HepG2 (cell line): ENCODE results near the gene TMEM273. TPM values are rescaled to one million over a fixed set of nuclear protein-coding genes. Genes with fewer than 3 reads are reported as not detected.

Experiments used
- ATAC-seq: fragments of 200-7000 bp; cut with Tn5 transposase; 3 replicates; pipeline ENCODE4 v1.9.1; 2020; ENCODE audit warnings: mild to moderate bottlenecking, moderate library complexity
- BruUV-seq: library from RNA; stranded (reverse); fragments of 400-500 nt; replicated peaks from 2 replicates; lab custom pipeline; 2021; lab: Mats Ljungman, UMichigan
- CTCF ChIA-PET: fragments of 300-600 bp; formaldehyde crosslinking; extraction: SDS; loops from one replicate; lab custom pipeline; 2021; ENCODE audit warnings: low total read pairs, inconsistent platforms, low intra/inter-chr PET ratio; lab: Yijun Ruan, JAX
- POLR2A ChIA-PET: fragments of 350-600 bp; sonication (Branson Sonifier 250); formaldehyde crosslinking; loops from one replicate; lab custom pipeline; 2020; ENCODE audit warnings: antibody characterized with exemption, inconsistent platforms; lab: Yijun Ruan, JAX
- DNase-seq: peaks from one replicate; pipeline ENCODE4 v3.0.0-alpha.2; 2015; ENCODE audit warnings: low spot score
- FAIRE-seq: peaks from 3 replicates; lab custom pipeline; 2011; peaks lifted over from hg19 to GRCh38; lab: Jason Lieb, UNC
- H2AFZ ChIP-seq: one replicate; pipeline ENCODE4 v1.6.1; 2011; ENCODE audit warnings: low read length, inconsistent platforms
- H3K27ac ChIP-seq: fragments of 300-600 bp; 3 replicates; pipeline ENCODE4 v1.8.0; 2011; ENCODE audit warnings: mixed run types, mild to moderate bottlenecking, mixed read lengths, low read length, inconsistent platforms; ENCODE audit not compliant: insufficient read depth; ENCODE audit errors: extremely low read length
- H3K27me3 ChIP-seq, 2 experiments: fragments of 200-600 bp in 1 of 2; 2 replicates in 1 of 2; 3 replicates in 1 of 2; pipeline versions ENCODE4 v1.6.0 to v1.8.0; 2011; ENCODE audit warnings: low read length in 2 of 2, mild to moderate bottlenecking in 2 of 2, moderate library complexity in 2 of 2, inconsistent platforms in 1 of 2; ENCODE audit not compliant: insufficient read depth in 2 of 2, control insufficient read depth in 1 of 2
- H3K36me3 ChIP-seq, 2 experiments: fragments of 200-600 bp in 1 of 2; replicated peaks in 1 of 2; 2 replicates in 1 of 2; 3 replicates in 1 of 2; pipeline versions ENCODE4 v1.5.1 to v1.8.0; 2011; ENCODE audit warnings: low read length in 2 of 2, inconsistent platforms in 1 of 2; ENCODE audit not compliant: insufficient read depth in 2 of 2, control insufficient read depth in 1 of 2
- H3K4me1 ChIP-seq: 2 replicates; pipeline ENCODE4 v1.5.1; 2012; ENCODE audit warnings: low read length, inconsistent platforms; ENCODE audit not compliant: insufficient read depth
- H3K4me2 ChIP-seq: 2 replicates; pipeline ENCODE4 v1.6.0; 2011; ENCODE audit warnings: low read depth, low read length, inconsistent platforms
- H3K4me3 ChIP-seq, 3 experiments: fragments of 200-600 bp in 1 of 3; sonication (generic), shearing (Covaris generic) in 1 of 3; replicated peaks in 1 of 3; 2 replicates each; pipeline ENCODE4 v1.5.1; 2011 to 2016; ENCODE audit warnings: low read length in 3 of 3, inconsistent platforms in 2 of 3, low read depth in 2 of 3, mild to moderate bottlenecking in 2 of 3, control low read depth in 1 of 3, mixed read lengths in 1 of 3; ENCODE audit not compliant: insufficient read depth in 1 of 3
- H3K79me2 ChIP-seq: one replicate; pipeline ENCODE4 v1.6.1; 2011; ENCODE audit warnings: low read length, inconsistent platforms; ENCODE audit not compliant: insufficient read depth
- H3K9ac ChIP-seq: 2 replicates; pipeline ENCODE4 v1.6.0; 2011; ENCODE audit warnings: mild to moderate bottlenecking, low read depth, low read length, inconsistent platforms; ENCODE audit not compliant: insufficient read depth
- H3K9me3 ChIP-seq: 2 replicates; pipeline ENCODE4 v1.5.1; 2012; ENCODE audit warnings: mild to moderate bottlenecking, low read length
- H4K20me1 ChIP-seq: 2 replicates; pipeline ENCODE4 v1.6.0; 2011; ENCODE audit warnings: inconsistent platforms, mild to moderate bottlenecking, low read length, moderate library complexity; ENCODE audit not compliant: insufficient read depth
- HNRNPLL ChIP-seq: fragments of 200-400 bp; formaldehyde crosslinking; IDR thresholded peaks from 2 replicates; pipeline ENCODE4 v1.6.1; 2017; ENCODE audit warnings: mild to moderate bottlenecking, low read depth, low read length; ENCODE audit not compliant: poor library complexity, severe bottlenecking
- ISX ChIP-seq: sonication (generic); formaldehyde crosslinking; conservative IDR thresholded peaks from 2 replicates; pipeline ENCODE4 v1.5.0; 2020; ENCODE audit warnings: missing genetic modification reagents
- JUND ChIP-seq: sonication (generic); formaldehyde crosslinking; IDR thresholded peaks from 2 replicates; pipeline ENCODE4 v1.8.0; 2022; ENCODE audit warnings: mild to moderate bottlenecking, missing genetic modification reagents
- ONECUT2 ChIP-seq: sonication (generic); formaldehyde crosslinking; IDR thresholded peaks from 2 replicates; pipeline ENCODE4 v1.4.0; 2020; ENCODE audit warnings: missing genetic modification reagents
- RNF2 ChIP-seq: fragments of 450-650 bp; conservative IDR thresholded peaks from 2 replicates; pipeline ENCODE4 v1.6.1; 2016; ENCODE audit warnings: low read depth
- SATB2 ChIP-seq: sonication (generic); formaldehyde crosslinking; IDR thresholded peaks from 2 replicates; pipeline ENCODE4 v1.5.0; 2020; ENCODE audit warnings: missing genetic modification reagents
- SOX5 ChIP-seq: IDR thresholded peaks from 2 replicates; pipeline ENCODE4 v1.6.1; 2016; ENCODE audit warnings: borderline replicate concordance
- TBX3 ChIP-seq: fragments of 450-650 bp; IDR thresholded peaks from 2 replicates; pipeline ENCODE4 v1.6.1; 2017; ENCODE audit warnings: antibody characterized with exemption, mild to moderate bottlenecking, inconsistent platforms, borderline replicate concordance
- ZBTB7B ChIP-seq: sonication (generic); formaldehyde crosslinking; IDR thresholded peaks from 2 replicates; pipeline ENCODE4 v1.4.0; 2020; ENCODE audit warnings: missing genetic modification reagents
- ZNF282 ChIP-seq: fragments of 450-650 bp; IDR thresholded peaks from 2 replicates; pipeline ENCODE4 v1.6.1; 2018; ENCODE audit not compliant: partially characterized antibody
- ZNF292 ChIP-seq: sonication (generic); formaldehyde crosslinking; IDR thresholded peaks from 2 replicates; pipeline ENCODE4 v1.8.1; 2022; ENCODE audit warnings: mild to moderate bottlenecking, low read depth, missing genetic modification reagents, borderline replicate concordance
- ZNF569 ChIP-seq: sonication (generic); formaldehyde crosslinking; IDR thresholded peaks from 2 replicates; pipeline ENCODE4 v1.5.0; 2020; ENCODE audit warnings: mild to moderate bottlenecking, missing genetic modification reagents, moderate library complexity, borderline replicate concordance
- ZNF616 ChIP-seq: sonication (generic); formaldehyde crosslinking; IDR thresholded peaks from 2 replicates; pipeline ENCODE4 v1.5.0; 2020; ENCODE audit warnings: low read depth, mild to moderate bottlenecking, missing genetic modification reagents
- ZNF780A ChIP-seq: sonication (generic); formaldehyde crosslinking; IDR thresholded peaks from 2 replicates; pipeline ENCODE4 v1.8.0; 2022; ENCODE audit warnings: mild to moderate bottlenecking, missing genetic modification reagents, moderate library complexity
- ZNF790 ChIP-seq: sonication (generic); formaldehyde crosslinking; IDR thresholded peaks from 2 replicates; pipeline ENCODE4 v1.8.0; 2022; ENCODE audit warnings: missing genetic modification reagents, mild to moderate bottlenecking, borderline replicate concordance
- ZSCAN9 ChIP-seq: IDR thresholded peaks from 2 replicates; pipeline ENCODE4 v1.6.1; 2016; ENCODE audit warnings: borderline replicate concordance
- WGBS: methylation state at CpG from one replicate; pipeline ENCODE4 v1.1.6; 2017; ENCODE audit warnings: low lambda C conversion rate; 5-methylcytosine and 5-hydroxymethylcytosine counted together
- in situ Hi-C: cut with HindIII; loops from 2 replicates; pipeline ENCODE4 v1.10.0; 2017; ENCODE audit warnings: low pct_unique_long_range_greater_than_20kb; ENCODE audit not compliant: extremely low pct_ligation_motif_present
- intact Hi-C: fragments of 100-400 bp; cut with micrococcal nuclease; formaldehyde crosslinking; loops from one replicate; pipeline ENCODE4 v1.10.0; 2022; ENCODE audit not compliant: unreplicated experiment
- polyA plus RNA-seq, 8 experiments: library from polyadenylated mRNA; depleted of rRNA in 3 of 8; stranded (reverse) in 7 of 8; unstranded in 1 of 8; fragments of >200 nt; fragmentation: Illumina TruSeq in 4 of 8; extraction: Trizol in 4 of 8; gene quantifications; 2 replicates each; pipeline versions ENCODE4 v1.2.1 to v1.2.3, GENCODE V29; 2011 to 2016; ENCODE audit warnings: low read depth in 4 of 8, missing spikeins in 1 of 8, mixed read lengths in 1 of 8; ENCODE audit not compliant: insufficient read depth in 1 of 8
- total RNA-seq, 5 experiments: library from RNA; depleted of rRNA; stranded (reverse); fragments of >200 nt; fragmentation: Illumina TruSeq; extraction: Trizol; gene quantifications; 2 replicates each; pipeline ENCODE4 v1.2.3, GENCODE V29; 2016; ENCODE audit warnings: low read depth in 1 of 5
- TF ChIP-seq, protein P1 (sequence below): sonication (generic); formaldehyde crosslinking; IDR thresholded peaks from 2 replicates; pipeline ENCODE4 v1.5.1; 2020; ENCODE audit warnings: missing genetic modification reagents, mild to moderate bottlenecking, borderline replicate concordance
- TF ChIP-seq, protein P2 (sequence below): IDR thresholded peaks from 2 replicates; pipeline ENCODE4 v1.4.0; 2020; ENCODE audit warnings: mild to moderate bottlenecking, missing genetic modification reagents

Gene TMEM273
- total and polyA plus RNA-seq, 2 of the 13 experiments (the other 11 are each of a cell fraction or from before 2014, with no cell fraction given) = not detected

DNA sequence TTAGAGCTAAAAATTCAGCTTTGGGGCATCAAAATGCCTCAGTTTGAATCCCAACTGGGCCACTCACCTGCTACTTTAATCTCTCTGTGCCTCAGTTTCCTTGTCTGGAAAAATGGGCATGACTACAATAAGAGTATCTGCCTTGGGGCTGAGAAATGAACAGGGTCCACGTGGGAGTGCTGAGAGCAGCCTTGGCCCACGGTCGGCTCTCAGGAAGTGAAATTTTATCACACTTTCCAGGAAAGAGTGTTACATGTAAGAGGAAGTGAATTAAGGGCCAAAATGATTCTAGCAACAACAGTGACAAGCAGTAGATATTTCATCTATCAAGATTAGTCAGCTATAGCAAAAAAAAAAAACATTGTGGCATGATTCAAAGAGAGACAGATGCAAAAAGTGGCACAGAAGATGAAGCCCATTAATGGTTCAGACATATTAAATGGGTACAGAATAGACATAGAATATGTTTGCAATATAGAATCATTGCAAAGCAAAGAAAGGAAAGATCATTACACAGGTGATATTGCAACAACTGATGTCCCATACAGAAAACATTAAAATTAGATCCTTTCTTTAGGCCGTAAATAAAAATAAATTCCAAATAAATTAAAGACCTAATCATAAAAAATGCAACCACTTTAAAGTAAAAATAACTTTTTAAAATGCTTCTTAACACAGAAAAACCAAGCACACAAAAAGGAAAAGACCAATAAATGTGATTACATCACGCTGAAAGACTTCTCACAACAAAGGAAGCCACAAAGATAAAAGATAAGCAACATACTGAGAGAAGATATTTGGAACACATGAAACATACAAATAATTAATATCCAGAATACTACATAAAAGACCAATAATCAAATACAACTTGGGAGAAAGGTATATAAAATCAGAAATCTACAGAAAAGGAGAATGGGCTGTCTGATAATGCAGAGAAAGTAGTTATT lies 4.3 kb downstream of the TMEM273 start (continued):
- TF ChIP-seq, protein P1, sequence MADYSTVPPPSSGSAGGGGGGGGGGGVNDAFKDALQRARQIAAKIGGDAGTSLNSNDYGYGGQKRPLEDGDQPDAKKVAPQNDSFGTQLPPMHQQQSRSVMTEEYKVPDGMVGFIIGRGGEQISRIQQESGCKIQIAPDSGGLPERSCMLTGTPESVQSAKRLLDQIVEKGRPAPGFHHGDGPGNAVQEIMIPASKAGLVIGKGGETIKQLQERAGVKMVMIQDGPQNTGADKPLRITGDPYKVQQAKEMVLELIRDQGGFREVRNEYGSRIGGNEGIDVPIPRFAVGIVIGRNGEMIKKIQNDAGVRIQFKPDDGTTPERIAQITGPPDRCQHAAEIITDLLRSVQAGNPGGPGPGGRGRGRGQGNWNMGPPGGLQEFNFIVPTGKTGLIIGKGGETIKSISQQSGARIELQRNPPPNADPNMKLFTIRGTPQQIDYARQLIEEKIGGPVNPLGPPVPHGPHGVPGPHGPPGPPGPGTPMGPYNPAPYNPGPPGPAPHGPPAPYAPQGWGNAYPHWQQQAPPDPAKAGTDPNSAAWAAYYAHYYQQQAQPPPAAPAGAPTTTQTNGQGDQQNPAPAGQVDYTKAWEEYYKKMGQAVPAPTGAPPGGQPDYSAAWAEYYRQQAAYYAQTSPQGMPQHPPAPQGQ (CRISPR knock-in tag) = no peak
- TF ChIP-seq ZNF790 (CRISPR knock-in tag) (no peak), SATB2 (CRISPR knock-in tag) (no peak), ISX (CRISPR knock-in tag) (no peak), ZSCAN9 (CRISPR knock-in tag) (no peak), ZNF292 (CRISPR knock-in tag) (no peak), ZNF780A (no peak), ZNF569 (CRISPR knock-in tag) (no peak)

DNA sequence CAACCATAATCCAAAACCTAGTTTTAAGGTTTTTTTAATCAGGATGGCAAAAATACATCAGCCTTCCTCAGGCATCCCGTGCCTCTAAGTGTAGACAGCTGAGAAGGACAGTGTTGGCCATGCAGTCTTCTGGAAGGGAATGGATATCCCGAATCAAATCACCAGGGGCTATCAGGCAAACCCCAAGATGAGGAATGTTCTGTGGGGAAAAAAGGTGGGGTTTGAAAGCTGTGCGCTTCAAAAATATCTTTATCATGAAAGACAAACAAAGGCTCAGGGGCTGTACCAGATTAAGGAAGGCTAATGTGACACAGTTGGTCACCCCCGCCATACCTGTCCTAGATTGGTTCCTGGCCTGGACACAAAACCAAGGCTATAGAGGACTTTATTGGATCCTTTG lies 5.4 kb downstream of the TMEM273 start:
- in situ Hi-C loops = no loop called here
- Histone ChIP-seq H3K4me1 (no peaks in the 10 kb centered on the region), H3K4me2 (no peak overlapping the region), H3K9me3 (no peaks in the 10 kb centered on the region), H3K36me3 (no peaks in the 10 kb centered on the region), H3K9ac (no peak overlapping the region), H3K79me2 (no peaks in the 10 kb centered on the region), H3K27ac (no peak overlapping the region), H3K27me3 (peaks cover 0 to 15% of the 10 kb centered on the region in 2 experiments; a peak in 3 of 5 replicates), H4K20me1 (no peaks in the 10 kb centered on the region), H3K4me3 (no peak overlapping the region), H2AFZ (no peak overlapping the region)
- WGBS = 15% methylated on average over 4 of the region's 4 CpGs
- intact Hi-C loops = no loop called here
- ATAC-seq (no peak), FAIRE-seq (no peak), DNase-seq (no peak)
- no TSS peak for BruUV-seq
- CTCF ChIA-PET = no interaction called here
- POLR2A ChIA-PET = no interaction called here
- TF ChIP-seq, protein P2, sequence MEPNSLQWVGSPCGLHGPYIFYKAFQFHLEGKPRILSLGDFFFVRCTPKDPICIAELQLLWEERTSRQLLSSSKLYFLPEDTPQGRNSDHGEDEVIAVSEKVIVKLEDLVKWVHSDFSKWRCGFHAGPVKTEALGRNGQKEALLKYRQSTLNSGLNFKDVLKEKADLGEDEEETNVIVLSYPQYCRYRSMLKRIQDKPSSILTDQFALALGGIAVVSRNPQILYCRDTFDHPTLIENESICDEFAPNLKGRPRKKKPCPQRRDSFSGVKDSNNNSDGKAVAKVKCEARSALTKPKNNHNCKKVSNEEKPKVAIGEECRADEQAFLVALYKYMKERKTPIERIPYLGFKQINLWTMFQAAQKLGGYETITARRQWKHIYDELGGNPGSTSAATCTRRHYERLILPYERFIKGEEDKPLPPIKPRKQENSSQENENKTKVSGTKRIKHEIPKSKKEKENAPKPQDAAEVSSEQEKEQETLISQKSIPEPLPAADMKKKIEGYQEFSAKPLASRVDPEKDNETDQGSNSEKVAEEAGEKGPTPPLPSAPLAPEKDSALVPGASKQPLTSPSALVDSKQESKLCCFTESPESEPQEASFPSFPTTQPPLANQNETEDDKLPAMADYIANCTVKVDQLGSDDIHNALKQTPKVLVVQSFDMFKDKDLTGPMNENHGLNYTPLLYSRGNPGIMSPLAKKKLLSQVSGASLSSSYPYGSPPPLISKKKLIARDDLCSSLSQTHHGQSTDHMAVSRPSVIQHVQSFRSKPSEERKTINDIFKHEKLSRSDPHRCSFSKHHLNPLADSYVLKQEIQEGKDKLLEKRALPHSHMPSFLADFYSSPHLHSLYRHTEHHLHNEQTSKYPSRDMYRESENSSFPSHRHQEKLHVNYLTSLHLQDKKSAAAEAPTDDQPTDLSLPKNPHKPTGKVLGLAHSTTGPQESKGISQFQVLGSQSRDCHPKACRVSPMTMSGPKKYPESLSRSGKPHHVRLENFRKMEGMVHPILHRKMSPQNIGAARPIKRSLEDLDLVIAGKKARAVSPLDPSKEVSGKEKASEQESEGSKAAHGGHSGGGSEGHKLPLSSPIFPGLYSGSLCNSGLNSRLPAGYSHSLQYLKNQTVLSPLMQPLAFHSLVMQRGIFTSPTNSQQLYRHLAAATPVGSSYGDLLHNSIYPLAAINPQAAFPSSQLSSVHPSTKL = no peak
- TF ChIP-seq ZNF616 (CRISPR knock-in tag) = no peak
- TF ChIP-seq RNF2 = no peak
- TF ChIP-seq ZBTB7B = no peak
- TF ChIP-seq JUND (CRISPR knock-in tag) = no peak
- TF ChIP-seq SOX5 (CRISPR knock-in tag) = no peak
- TF ChIP-seq ONECUT2 (CRISPR knock-in tag) = no peak
- no peak for TF ChIP-seq TBX3
- TF ChIP-seq ZNF282 = no peak
- TF ChIP-seq HNRNPLL = no peak
